AG10803 (cell line): ENCODE data around the gene MT1X.

Experiments
- DNase-seq: peaks from one replicate; pipeline ENCODE4 v3.0.0; 2010; ENCODE audit warnings: low read depth
- H3K4me3 ChIP-seq: 2 replicates; pipeline ENCODE4 v1.5.1; 2011; ENCODE audit warnings: mild to moderate bottlenecking, low read length, control low read depth
- CTCF ChIP-seq: conservative IDR thresholded peaks from 2 replicates; pipeline ENCODE4 v1.5.1; 2011; ENCODE audit warnings: mild to moderate bottlenecking, low read length, control low read depth, inconsistent platforms

The MT1X gene

DNA sequence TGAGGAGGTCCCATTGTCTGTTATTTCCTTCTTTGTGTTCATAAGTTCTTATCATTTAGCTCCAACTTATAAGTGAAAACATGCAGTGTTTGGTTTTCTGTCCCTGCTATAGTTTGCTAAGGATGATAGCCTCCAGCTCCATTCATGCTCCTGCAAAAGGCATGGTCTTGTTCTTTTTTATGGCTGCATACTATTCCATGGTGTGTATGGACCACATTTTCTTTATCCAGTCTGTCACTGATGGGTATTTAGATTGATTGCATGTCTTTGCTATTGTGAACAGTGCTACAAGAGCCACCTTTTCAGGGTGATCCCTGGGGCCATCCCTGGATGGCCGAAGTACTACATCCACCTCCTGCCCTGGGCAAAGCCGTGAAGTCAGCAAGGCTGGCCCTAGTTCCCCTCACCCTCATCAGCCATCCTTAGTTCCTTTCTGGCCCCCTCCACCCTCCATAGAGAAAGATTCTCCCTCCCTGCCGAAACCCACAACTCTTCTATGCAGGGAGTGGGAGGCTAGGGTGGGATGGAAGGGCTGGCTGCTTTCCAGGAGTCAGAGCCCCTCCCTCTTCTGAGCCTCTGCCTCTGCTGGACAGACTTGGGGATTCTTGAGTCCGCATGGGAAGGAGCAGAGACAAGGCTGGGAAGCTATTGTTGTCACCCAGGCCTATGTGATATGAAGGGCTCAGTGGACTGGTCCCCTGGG, 8.3 kb downstream of the MT1X start:
- no peak overlapping the region for H3K4me3 ChIP-seq
- DNase-seq = no peak
- no peak for TF ChIP-seq CTCF

- H3K4me3 ChIP-seq = no peak overlapping the region
- no peak for DNase-seq
- TF ChIP-seq CTCF = no peak
Measured at GRCh38 chr16:56691885-56692284, 9.6 kb downstream of the MT1X start.

GRCh38 chr16:56695246-56695645, 13.0 kb downstream of the MT1X start:
- no peak for DNase-seq
- TF ChIP-seq CTCF = no peak
- H3K4me3 ChIP-seq = no peak overlapping the region

DNA sequence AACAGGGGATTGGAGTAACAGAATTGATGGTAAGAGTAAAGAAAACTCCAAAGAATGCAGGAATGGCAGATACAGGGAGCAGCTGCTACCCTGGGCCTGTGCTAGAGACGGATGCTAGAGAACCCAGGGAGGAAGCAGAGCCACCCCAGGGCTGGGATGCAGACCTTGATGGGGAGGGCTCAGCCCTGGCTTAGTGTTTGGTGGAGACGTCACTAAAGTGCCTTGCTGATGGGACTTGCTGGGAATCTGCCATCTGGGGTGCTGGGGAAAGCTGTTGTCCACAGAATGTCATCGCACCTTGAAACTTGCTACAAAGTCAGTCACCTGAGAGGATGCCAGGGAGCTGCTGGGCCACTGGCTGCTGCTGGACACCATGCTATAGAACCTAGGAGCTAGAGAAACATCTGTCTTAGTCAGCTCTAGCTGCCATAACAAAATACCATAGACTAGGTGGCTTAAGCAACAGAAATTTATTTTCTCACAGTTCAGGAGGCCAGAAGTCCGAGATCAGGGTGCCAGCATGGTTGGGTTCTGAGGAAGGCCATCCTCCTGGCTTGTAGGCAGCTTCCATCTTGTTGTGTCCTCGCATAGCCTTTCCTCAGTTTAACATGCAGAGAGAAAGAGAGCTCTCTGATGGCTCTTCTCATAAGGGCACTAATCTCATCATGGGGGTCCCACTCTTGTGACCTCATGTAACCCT, 15.3 kb downstream of the MT1X start:
- no peak for DNase-seq
- no peak overlapping the region for H3K4me3 ChIP-seq
- TF ChIP-seq CTCF = no peak

GRCh38 chr16:56700195-56700594, 17.9 kb downstream of the MT1X start:
- TF ChIP-seq CTCF = no peak
- DNase-seq = no peak
- H3K4me3 ChIP-seq = no peak overlapping the region

DNA sequence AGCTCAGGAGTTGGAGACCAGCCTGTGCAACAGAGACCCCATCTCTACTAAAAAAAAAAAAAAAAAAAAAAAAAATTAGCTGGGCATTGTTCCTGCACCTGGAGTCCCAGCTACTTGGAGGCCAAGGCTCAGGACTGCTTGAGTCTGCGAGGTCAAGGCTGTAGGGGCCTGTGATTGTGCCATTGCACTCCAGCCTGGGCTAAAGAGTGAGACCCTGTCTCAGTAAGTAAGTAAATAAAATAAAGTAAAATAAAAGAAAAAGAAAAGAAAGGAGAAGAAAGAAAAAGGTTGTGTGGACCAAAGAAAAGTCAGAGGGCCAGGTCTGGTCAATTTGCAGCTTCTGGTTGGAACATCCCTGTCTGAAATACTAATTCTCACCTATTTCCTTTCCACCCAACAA, 18.4 kb downstream of the MT1X start:
- no peak overlapping the region for H3K4me3 ChIP-seq
- no peak for DNase-seq
- no peak for TF ChIP-seq CTCF

DNA sequence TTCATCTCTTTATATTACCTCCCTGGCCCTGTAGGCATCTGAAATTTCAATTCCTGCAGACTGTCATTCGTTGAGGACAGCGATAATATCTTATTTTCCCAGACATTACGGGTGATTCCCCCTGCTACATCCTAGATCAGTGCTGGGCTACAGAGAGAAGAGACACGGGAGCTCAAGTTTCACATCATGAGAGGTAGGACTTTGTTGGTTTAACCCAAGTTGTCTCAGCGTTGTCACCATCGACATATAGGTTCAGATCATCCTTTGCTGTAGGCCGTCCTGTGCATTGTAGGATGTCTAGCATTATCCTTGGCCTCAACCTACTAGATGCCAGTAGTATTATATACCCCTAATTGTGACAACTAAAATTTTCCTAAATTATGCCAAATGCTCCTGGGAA, 19.3 kb downstream of the MT1X start:
- no peak overlapping the region for H3K4me3 ChIP-seq
- no peak for TF ChIP-seq CTCF
- DNase-seq = no peak
